Measurements from ENCODE around the gene FIGN.

Gene FIGN, protein sequence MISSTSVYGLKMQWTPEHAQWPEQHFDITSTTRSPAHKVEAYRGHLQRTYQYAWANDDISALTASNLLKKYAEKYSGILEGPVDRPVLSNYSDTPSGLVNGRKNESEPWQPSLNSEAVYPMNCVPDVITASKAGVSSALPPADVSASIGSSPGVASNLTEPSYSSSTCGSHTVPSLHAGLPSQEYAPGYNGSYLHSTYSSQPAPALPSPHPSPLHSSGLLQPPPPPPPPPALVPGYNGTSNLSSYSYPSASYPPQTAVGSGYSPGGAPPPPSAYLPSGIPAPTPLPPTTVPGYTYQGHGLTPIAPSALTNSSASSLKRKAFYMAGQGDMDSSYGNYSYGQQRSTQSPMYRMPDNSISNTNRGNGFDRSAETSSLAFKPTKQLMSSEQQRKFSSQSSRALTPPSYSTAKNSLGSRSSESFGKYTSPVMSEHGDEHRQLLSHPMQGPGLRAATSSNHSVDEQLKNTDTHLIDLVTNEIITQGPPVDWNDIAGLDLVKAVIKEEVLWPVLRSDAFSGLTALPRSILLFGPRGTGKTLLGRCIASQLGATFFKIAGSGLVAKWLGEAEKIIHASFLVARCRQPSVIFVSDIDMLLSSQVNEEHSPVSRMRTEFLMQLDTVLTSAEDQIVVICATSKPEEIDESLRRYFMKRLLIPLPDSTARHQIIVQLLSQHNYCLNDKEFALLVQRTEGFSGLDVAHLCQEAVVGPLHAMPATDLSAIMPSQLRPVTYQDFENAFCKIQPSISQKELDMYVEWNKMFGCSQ

DNA sequence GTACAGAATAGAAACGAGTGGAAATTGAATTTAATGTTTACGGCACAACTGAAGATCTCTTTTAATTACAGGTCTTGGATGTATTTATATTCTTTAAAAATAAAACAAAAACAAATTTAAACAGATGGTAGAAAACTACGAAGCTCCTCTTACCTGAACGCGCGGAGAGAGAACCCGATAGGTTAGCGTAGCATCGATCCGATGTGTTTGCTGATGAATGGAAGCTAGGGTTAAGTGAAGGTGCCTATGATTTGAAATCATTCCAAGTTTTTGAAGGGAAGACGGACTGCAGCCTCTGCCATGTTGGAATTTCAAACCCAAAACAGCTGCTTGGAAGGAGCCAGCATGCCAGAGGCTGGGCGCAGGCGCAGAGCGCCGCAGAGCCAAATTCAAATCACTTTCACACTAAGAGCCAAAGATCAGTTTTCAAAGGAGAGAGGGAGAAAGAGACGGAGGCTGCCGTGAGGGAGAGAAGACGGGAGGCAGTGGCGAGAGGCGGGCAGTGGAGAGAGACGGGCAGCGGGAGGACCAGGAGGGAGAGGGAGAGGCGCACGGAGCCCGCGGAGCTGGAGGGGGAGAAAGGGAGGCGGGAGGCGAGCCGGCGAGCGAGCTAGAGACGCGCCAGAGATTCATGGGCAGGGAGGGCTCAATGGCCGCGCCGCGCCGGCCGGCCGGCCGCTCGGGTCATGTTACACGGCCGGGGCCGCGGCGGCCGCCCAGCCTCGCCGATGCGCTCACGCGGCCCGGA lies at the start of gene FIGN:
TSS of gene FIGN (minus strand) at position 324 of the 748 bp plus-strand sequence. CDS start 1,081 bp downstream, outside the sequence.
- DNase-seq = no peak

DNA sequence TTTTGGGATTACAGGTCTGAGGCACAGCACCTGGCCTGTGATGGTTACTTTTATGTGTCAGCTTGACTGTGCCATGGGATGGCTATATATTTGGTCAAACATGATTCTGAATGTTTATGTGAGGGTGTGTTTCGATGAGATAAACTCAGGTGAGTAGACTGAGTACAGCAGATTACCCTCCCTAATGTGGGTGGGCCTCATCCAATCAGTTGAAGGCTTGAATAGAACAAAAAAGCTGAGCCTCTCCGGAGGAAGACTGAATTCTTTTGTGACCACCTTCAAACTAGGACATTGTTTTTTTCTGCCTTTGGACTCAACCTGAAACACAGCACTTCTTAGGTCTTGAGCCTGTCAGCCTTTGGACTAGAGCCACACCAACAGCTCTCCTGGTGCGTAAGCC lies 49.4 kb upstream of the FIGN start:
- DNase-seq = no peak

DNA sequence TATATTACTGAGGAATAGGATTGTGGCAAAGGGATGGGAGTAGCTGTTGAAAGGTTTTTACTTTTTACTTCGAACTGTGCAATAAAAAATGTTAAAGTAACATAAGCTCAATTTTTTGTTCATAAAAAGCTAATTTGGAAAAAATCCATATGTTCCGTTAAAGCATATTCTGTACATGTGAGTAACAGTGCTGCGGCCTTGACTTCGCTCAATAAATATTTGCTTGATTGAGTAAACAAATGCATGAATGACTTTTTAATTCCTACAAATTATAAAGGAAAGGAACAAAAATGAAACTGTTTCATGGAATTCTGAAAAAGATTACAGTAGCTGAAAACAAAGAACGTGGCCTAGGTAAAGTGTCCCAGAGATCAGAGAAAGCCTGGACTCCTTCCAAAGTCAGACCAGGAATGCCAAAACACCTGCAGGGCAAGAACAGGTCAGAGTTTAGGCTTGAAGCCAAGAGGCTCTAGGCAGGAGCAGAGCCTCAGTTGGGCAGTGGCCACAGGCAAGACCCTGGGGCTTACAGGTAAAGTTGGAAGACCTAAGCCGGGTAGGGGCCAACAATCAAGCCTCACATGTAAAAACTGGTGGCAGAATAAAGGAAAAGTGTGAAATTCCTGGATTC lies 44.3 kb upstream of the FIGN start:
- DNase-seq = no peak

DNA sequence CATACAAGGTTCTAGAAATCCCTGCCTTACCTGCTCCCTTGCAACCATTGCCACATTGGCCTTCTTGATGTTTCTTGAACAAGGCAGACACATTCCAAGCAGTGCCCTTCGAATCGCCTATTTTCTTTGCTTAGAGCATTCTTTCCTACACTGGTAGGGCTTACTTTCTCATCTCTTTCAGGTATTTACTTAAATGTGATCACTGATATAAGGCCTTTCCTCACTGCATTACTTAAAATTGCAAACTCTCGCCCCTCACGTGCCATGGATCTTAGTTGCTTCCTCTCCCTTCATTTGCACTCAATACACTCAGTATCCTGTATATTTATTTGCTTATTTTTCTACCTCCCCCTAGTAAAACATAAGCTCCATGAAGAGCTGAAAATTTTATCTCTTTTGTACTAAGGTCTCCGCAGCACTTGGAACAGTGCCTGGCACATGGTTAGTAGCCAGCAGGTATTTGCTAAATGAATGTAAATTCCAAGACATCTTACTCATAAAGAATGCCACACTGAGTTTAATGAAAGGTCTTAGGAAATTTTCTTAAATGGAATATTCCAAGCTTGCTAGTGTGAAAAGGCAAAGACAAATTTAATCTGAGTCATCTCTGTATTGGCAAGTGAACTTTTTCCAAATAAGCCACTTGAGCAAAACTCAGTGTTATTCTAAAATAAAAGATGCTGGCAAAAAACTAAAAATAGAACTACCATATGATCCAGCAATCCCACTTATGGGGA lies 42.4 kb upstream of the FIGN start:
- DNase-seq = no peak

DNA sequence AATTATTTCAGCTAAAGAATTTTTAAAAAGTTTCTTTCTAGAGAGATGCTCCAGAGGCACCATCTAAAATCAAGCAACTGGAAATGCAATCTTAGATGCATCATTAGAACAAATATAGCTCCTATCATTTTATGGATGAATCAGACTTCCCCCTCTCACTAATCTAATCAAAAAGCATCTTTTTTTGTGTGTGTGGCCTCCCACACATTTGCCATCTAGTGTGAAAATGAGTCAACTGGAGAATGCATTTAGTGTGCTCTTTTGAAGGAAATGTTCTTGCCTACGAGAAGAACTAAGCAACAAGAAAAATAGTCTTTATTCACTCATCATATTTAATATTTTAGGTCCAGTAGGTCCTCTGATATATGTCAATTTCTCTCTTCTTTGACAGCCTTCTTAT lies 39.5 kb upstream of the FIGN start:
- DNase-seq = no peak

DNA sequence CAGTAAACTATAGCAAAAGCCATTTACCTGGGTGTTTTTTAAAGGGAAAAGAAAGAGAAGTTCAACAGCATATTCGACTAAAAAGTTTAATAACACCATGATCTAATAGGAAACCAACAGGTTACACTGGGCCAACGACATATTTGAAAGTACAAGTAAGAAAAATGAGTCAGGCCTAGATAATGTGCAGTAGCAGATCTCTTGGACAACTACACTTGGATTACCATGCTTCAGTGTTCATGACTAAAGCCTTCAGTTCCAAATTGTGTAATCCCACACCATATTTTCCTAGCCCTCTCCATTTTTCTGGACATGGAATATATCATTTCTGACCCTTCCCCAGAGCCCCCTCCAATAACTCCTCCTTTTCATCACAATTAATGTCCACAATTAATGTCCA lies 39.1 kb upstream of the FIGN start:
- no peak for DNase-seq

DNA sequence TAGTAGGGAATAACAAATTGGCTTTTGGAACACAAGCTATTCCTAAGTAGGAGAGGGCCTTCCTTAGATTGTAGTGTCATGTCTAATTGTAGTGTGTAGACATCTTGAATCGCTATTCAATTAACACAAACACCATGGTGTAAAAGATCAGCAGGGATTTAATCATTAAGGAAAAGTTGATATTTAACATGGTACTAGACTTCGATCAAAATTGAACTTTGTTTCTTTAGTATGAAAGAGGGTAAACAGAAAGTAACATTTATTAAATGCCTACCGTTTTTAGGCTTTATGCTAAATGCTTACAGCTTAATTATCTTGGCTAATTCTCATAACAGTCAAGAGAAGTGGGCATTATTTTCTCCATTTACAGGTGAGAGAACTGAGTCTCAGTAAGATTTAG lies 37.5 kb upstream of the FIGN start:
- DNase-seq = no peak

DNA sequence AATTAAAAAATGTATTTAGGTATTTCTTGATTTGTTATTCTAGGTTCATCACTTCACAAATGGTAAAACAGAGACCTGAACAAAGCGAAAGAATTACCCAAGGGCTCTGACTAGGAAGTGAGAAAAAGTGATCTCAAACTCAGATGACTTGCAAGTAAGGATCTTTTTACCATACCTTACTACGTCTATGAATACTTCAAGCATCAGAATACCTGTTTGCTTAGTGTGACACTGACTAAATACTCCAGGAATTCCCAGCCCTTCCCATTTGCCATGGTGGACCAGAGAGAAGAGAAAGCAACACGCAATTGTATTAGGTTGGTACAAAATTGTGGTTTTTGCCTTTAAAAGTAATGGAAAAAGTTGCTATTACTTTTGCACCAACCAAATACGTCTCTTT lies 35.8 kb upstream of the FIGN start:
- no peak for DNase-seq

DNA sequence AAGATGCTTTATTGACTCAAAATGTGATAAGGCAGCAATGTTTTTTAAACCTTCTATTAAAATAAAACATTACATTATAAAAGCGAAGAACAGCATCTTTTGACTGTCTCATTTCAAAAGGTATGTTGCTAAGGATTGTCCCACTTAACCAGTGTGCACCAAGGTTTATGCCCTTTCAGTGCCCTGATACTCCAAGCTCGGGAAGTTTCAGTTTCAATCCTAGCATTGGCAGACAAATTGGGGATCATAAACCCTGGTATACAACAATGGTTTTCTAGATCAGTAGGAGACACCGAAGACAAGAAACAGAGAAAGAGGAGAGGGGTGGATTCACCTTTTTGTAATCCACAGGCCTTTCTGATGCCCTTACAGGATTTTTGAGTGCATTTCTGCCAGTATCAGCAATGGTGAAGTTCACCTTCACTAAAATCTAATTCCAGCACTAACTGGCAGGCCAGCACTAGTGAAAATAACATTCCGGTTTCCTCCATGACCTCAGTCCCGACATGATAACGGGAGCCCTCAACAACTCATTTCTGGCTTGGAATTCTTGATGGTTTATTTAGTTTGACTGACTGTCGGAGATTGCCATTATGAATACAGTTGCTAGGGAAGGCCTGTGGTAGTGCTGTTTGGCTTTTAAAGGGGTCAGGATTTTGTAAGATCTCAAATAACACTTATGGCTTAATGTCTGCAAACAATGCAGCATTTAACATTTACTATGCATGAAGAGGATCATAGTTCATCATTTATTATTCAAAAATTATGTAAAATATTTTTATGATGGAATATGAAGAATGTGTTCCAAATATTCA lies 33.3 kb upstream of the FIGN start:
- DNase-seq = no peak

DNA sequence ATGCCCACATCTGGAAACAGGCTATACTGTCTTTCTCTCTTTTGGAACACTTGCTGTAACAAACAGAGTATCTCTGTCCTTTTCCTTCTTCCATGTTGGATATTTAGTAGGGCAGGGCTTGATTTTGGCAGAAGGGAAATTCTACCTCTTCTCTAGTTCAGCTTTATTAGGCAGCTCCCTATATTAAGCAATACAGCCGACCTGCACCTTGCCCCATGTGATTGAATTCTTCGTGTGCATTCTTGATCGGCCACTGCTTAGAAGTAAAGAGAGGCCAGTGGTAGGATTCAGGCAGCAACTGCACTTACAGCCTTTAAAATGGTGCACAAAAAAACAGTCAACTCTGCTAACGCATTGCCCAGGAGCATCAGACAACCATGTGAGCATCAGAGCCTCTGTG lies 31.3 kb upstream of the FIGN start:
- no peak for DNase-seq

DNA sequence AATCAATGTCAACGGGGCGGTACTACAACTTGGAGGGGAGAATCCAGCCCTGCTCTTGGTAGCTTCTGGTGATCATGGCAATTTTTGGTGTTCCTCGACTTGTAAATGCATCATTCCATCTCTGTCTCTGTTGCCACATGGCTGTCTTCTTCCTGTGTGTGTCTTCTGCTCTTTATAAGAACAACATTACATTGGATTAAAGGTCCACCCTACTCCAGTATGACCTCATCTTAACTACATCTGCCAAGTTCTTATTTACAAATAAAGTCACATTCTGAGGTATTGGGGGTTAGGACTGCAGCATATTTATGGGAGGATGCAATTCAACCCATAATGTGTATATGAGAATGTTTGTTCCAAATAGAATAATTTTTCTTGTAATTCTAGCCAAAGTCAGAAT lies 28.8 kb upstream of the FIGN start:
- no peak for DNase-seq

DNA sequence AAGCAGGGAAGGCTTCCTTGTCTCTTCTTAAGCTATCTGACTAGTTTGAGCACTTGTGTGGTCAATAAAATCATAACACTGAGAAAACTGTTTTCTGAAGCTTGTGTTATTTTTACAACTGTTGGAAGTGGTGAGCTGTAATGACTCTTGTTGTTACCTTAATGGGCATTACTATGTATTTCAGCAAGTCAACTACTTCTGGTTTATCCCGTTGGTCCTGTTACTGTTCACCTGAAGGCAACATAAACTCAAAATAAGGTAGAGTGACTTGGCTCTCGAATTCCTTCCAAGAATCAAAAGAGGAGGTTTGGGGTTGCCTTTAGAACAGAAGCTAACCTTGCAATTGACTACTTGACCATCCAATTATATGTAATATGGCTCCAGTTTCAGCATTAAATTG lies 23.2 kb upstream of the FIGN start:
- DNase-seq = no peak

DNA sequence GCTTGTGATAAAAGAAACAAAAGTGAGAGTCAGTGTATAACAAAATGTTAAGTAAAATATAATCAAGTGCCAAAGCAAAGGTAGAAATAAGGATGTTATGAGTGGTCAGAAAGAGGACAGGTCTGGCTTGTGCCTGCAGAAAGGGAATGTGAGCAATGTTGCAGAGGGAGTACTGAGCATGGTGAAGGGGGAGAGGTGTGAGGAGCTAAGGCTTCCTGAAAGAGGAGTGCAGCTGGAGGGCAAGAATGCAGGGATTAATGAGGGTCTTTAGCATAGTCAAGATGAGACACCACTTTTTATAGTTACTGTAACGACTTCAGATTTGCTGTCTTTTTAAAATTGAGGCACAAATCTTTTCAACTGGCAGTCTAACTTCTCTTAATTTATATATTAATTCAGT lies 22.0 kb upstream of the FIGN start:
- DNase-seq = no peak

DNA sequence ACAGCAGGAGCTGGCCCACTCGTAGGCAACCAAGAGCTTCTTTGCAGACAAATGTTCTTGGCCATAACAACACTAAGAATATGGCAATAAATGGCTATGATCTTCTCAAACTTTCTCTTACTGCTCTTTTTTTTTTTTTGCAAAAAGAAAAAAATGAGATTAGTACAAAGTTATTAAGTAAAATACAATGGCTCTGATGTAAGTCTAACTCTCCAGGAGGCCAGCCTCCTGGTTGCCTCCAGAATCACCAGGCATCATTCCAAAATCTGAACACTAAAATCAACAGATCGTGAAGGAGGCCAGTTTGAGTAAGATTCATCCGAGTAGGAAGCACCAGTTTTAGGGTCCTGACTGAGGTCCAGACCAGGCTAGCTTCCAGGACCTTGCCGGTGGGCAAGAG lies 20.8 kb upstream of the FIGN start:
- no peak for DNase-seq

DNA sequence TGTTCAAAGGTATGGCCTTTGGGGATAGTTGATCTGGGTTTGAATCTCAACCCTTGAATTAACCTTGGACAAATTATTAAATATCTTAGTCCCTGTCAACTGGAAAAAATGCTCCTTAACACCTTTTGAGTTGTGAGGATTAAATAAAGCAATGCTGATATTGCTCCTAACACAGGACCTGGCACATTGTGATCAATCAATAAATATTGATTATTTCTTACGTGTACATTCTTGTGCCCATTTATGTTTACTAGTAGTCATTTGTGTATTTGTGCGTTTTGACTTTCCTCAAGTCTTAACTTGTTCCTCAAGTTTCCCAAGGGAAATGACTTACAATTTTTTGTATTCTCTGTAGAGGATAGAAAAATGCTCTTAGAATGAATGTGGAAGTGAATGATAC lies 19.6 kb upstream of the FIGN start:
- no peak for DNase-seq

DNA sequence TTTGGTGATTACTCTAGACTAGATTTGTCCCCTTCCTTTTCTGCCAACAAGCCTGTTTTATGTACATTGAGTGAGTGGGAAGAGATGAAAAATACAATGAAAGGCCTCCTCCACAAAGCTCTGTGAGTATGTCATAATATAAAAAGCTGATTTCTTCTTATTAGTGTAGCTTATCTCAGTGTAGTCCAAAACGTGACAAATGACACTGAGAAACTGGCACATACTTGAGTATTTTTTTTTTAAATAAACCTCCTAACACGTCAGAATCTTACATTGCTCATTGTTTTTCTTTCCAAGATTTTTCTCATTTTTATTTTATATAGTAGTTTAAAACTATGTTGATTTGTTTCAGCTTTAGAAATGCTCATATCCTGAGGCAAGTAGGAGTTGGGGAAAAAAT lies 17.9 kb upstream of the FIGN start:
- DNase-seq = no peak

DNA sequence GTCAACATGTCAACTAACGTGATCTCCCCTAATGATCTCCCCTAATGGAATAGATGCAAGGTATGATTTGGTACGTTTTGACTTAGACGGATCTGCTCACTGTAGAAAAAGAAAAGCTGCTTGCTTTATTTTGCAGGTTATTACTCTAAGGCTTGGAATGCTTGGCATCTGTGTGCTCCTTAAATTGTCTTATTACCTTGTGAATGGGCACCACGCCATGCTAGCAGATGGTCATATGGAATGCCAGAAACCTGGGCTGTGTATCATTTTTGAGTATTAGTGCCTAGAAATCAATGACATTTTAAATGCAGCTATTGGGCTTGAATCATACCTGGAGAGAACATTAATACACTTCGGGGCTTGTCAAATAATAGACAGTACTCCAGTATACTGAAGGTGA lies 16.5 kb upstream of the FIGN start:
- no peak for DNase-seq

DNA sequence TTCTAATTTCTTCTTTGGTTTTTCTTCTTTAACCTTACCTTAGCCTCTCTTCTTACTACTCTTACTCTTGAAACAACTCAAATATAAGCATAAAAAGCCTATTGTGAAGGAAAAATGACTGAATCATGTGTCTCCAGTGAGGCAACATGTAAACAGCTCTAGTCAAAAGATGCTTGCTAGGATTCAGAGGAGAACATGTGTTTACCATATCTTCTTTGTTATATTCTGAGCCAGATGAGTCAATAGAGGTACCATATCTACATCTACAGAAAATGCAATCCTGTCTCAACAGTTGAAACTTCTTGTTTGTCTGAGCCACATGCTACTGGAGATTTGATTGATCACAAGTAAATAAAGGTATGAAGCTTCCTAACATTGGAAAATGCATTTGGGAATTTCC lies 15.9 kb upstream of the FIGN start:
- no peak for DNase-seq

DNA sequence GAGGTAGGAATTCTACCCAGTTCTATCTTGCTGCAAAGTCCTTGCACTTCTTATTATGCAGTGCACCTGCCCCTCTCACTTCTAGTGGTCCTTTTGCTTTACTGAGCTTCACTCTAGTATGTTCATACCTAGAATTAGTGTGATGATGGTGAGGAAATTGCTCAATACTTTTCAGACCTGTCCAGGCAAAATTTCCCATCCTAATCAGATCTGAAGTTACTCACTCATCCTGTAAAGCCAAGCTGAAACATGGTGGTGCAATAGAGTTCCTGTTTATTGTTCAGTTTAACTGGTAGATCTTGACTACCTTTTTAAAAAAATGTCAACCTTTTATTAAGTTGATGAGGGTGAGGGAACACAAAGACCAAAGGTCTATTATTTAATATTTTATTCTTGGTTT lies 12.6 kb upstream of the FIGN start:
- no peak for DNase-seq

DNA sequence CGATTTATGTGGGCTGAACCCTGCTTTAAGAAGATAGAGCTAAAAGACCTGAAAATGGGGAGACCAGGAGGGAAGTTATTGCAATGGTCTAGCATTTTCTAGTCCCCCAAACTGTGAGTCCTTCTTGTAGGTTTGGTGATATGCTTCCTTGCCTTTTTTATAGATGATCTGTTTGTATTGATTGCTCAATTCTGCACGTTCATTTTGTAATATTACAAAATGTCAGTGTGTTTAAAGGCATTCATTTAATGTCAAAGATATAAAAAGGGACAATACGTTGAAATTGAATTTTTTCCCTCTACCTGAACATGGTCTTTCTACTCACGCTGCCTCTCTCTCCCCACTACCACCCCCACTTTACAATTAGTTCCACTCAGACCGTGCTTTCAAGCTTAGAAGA lies 5.6 kb upstream of the FIGN start:
- DNase-seq = no peak

DNA sequence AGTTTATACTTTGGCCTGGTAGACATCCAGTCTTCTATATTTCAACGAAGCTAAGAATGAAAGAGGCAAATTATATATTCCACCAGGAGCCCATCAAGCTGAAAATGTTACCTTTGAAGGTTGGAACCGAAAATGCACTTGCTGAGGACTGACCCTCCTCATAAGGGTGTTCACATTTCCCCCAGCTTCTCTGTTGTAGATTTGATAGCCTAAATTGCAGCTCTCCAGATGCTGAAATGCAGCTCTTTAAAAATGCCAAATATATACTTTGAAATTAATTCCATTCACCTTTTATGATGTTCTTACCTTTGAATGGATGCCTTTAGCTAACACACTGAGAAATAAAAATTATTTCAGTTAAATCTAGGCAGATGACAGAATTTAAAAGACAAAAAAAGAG lies 1.8 kb upstream of the FIGN start:
- no peak for DNase-seq

DNA sequence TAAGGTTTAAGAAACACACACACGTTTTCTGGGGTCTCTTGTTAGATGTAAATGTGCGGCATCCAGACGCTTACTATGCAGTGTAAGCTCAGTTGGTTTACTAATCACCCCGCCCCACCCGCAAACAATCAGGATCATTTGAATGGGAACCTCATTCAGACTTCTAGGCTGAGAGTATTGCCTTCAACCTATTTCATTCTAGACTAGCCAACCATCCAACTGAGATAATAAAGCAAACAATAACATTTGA lies 1.3 kb upstream of the FIGN start:
- no peak for DNase-seq

All from NCI-H2107 (cell line).